Measurements from ENCODE around the gene PRDM16.

The PRDM16 gene

GRCh38 chr1:3092530-3092929 lies 23.5 kb downstream of the PRDM16 start:
- TF ChIP-seq TCF4 (CRISPR knock-in tag; IDR thresholded peaks at IDR 0.05; ENCODE audit: borderline replicate concordance) (no peak), ZNF8 (CRISPR knock-in tag; IDR thresholded peaks at IDR 0.05) (no peak), ESRRG (CRISPR knock-in tag; IDR thresholded peaks at IDR 0.05) (no peak), BACH2 (CRISPR knock-in tag; IDR thresholded peaks at IDR 0.05; ENCODE audit: borderline replicate concordance) (no peak), TOX (CRISPR knock-in tag; IDR thresholded peaks at IDR 0.05; ENCODE audit: borderline replicate concordance) (no peak), ISL1 (CRISPR knock-in tag; IDR thresholded peaks at IDR 0.05) (no peak), ZNF565 (CRISPR knock-in tag; conservative IDR thresholded peaks at IDR 0.05; ENCODE audit: low read depth) (no peak), OSR1 (CRISPR knock-in tag; IDR thresholded peaks at IDR 0.05) (no peak)
- ATAC-seq, result no peak

GRCh38 chr1:3093898-3094626 lies 25.1 kb downstream of the PRDM16 start:
- TF ChIP-seq POU6F1 (CRISPR knock-in tag; IDR thresholded peaks at IDR 0.05; ENCODE audit: borderline replicate concordance, low read depth) (no peak), CSRNP3 (CRISPR knock-in tag; IDR thresholded peaks at IDR 0.05) (no peak), TSHZ2 (CRISPR knock-in tag; IDR thresholded peaks at IDR 0.05) (no peak), ARNTL (CRISPR knock-in tag; IDR thresholded peaks at IDR 0.05; ENCODE audit: borderline replicate concordance, low read depth) (no peak), ZFP3 (CRISPR knock-in tag; IDR thresholded peaks at IDR 0.05) (no peak), BACH2 (CRISPR knock-in tag; IDR thresholded peaks at IDR 0.05; ENCODE audit: borderline replicate concordance) (no peak), SNAI2 (CRISPR knock-in tag; IDR thresholded peaks at IDR 0.05) (no peak), CREB5 (CRISPR knock-in tag; IDR thresholded peaks at IDR 0.05; ENCODE audit: low read depth) (no peak), GLIS3 (CRISPR knock-in tag; IDR thresholded peaks at IDR 0.05) (no peak), ESRRG (CRISPR knock-in tag; IDR thresholded peaks at IDR 0.05) (no peak), TOX (CRISPR knock-in tag; IDR thresholded peaks at IDR 0.05; ENCODE audit: borderline replicate concordance) (no peak), OSR1 (CRISPR knock-in tag; IDR thresholded peaks at IDR 0.05) (no peak), PATZ1 (CRISPR knock-in tag; IDR thresholded peaks at IDR 0.05; ENCODE audit: borderline replicate concordance) (no peak), RARB (CRISPR knock-in tag; IDR thresholded peaks at IDR 0.05) (no peak), ZFP30 (CRISPR knock-in tag; IDR thresholded peaks at IDR 0.05) (no peak), ZNF565 (CRISPR knock-in tag; conservative IDR thresholded peaks at IDR 0.05; ENCODE audit: low read depth) (no peak), ZC3H10 (CRISPR knock-in tag; IDR thresholded peaks at IDR 0.05) (no peak), CSDC2 (CRISPR knock-in tag; IDR thresholded peaks at IDR 0.05) (no peak), ISL1 (CRISPR knock-in tag; IDR thresholded peaks at IDR 0.05) (no peak), ZNF70 (CRISPR knock-in tag; IDR thresholded peaks at IDR 0.05) (no peak)
- ATAC-seq, result no peak
